GM15510 (cell line): Measurements from ENCODE around the gene IL31RA.

ENCODE experiments used
- POLR2A ChIP-seq: IDR thresholded peaks from 3 replicates; pipeline ENCODE4 v1.6.1; 2011; ENCODE audit warnings: borderline replicate concordance; ENCODE audit not compliant: insufficient read length; ENCODE audit errors: extremely low read depth

Gene IL31RA

DNA sequence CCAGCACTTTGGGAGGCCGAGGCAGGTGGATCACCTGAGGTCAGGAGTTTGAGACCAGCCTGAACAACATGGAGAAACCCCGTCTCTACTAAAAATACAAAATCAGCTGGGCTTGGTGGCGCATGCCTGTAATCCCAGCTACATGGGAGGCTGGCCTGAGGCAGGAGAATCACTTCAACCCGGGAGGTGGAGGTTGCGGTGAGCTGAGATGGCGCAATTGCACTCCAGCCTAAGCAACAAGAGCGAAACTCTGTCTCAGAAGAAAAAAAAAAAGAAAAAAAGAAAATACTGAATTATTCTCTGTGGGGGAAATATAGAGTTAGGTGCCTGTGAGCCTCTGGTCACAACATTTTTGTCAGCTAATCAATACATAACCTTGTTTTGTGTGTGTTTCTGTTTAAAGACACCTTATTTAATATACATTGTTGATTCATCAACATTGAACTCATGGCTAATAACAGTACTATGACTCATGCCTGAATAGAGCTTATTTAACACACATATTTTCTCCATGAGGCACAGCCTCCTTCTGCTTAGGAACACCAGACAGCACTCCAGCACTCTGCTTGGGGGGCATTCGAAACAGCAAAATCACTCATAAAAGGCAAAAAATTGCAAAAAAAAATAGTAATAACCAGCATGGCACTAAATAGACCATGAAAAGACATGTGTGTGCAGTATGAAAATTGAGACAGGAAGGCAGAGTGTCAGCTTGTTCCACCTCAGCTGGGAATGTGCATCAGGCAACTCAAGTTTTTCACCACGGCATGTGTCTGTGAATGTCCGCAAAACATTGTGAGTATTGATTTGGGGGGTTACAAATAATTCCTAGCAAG is at the start of gene IL31RA:
Gene IL31RA (plus strand): TSS at position 519 of the 836 bp plus-strand sequence. CDS start 214 bp downstream, at position 733.
- no peak for TF ChIP-seq POLR2A

DNA sequence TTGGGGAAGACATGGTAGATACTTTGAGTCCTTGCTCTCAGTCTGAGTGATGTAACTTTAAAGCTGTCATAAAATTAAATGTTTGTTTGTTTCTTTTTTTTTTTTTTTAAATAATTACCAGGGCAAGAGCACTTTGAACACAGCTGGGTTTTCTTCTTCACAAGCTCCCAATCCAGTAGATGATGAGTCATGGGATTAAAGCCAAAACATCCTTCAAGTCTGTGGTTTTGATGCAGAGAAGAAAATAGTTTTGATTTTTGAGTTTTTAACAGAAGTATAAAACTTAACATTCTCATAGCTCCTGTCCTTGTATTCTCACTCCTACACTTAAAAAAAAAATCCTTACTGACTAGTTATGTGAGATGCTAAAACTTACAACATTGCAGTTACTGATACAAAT is 34.8 kb upstream of the IL31RA start:
- TF ChIP-seq POLR2A = no peak

DNA sequence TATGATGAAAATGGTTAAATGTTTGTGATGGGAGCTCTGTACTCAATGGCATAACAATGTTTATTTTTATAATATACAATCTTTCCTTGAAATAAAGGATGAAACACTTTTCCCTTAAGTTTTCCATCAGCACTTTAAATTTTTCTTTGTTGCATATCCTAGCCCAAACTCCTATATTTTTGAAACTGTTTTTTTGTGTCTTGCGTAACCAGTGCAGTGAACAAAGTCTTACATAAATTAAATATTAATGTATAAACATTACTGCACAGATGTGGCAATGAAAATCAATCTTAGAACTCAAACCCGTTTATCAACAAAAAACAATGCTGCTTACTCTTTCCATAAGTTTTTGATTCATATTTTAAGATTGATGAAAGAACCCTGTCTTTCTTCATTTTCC is 34.1 kb upstream of the IL31RA start:
- TF ChIP-seq POLR2A = no peak

GRCh38 chr5:55820488-55820887 is 30.7 kb upstream of the IL31RA start:
- TF ChIP-seq POLR2A = no peak

DNA sequence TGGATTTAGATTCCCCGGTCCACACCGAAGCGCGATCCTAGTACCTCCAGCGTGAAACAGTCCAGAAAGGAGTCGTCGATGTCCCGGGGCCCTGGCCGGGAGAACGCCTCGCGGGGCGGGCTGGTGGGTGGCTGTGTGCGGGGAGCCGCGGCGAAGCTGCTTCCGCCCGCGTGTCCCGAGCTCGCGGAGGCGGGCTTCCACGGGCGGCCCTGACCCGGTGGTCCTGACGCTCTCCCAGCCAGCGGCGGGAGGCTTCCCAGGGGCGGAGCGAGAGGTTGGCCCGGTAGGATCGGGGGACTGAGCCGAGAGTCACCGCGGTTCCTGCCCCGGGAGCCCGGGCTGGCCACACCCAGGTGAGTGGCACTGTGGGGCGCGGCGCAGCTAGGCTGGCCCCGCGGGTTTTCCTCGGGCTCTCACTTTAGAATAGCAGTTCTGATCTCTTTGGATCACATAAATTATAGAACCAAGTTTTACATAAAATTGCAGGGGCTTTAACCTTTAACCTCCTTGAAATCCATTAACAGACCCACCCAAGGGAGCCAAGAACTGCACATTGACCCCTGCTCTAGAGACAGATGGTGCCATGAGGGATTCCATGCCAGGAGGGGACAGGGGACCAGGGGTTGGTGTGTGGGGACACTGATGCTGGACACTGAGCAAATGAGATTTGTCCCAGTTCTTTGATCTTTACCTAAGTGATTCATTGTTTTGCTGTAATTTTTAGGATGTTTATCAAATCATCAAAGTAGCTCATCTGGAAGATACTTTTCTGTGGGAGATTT is 29.2 kb upstream of the IL31RA start:
- no peak for TF ChIP-seq POLR2A

GRCh38 chr5:55823151-55823796 is 27.9 kb upstream of the IL31RA start:
- no peak for TF ChIP-seq POLR2A

GRCh38 chr5:55829956-55830355 is 21.2 kb upstream of the IL31RA start:
- no peak for TF ChIP-seq POLR2A

GRCh38 chr5:55832446-55832845 is 18.7 kb upstream of the IL31RA start:
- TF ChIP-seq POLR2A = no peak

- TF ChIP-seq POLR2A = no peak
Measured at GRCh38 chr5:55836191-55836590, 15.0 kb upstream of the IL31RA start.

- no peak for TF ChIP-seq POLR2A
Measured at GRCh38 chr5:55841976-55842375, 9.2 kb upstream of the IL31RA start.

DNA sequence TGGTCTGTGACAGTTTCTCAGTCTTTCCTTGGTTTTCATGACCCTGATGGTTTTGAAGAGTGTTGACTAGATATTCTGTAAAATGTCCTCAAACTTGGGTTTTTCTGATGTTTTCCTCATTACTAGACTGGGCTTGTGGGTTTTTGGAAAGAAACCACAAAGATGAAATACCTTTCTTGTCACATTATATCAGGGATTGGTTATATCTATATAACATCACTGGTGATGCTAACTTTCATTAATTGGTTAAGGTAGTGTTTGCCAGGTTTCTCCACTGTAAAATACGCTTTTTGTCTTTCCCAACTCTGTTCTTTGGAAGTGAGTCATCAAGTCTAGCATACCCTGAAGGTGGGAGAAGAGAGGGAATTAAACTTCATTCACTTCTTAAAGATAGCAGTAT is 3.3 kb upstream of the IL31RA start:
- no peak for TF ChIP-seq POLR2A

GRCh38 chr5:55848783-55849182 is 2.4 kb upstream of the IL31RA start:
- no peak for TF ChIP-seq POLR2A

GRCh38 chr5:55851675-55851979 is 470 bp downstream of the IL31RA start:
- no peak for TF ChIP-seq POLR2A

- TF ChIP-seq POLR2A = no peak
Measured at GRCh38 chr5:55852503-55852902, 1.3 kb downstream of the IL31RA start.

GRCh38 chr5:55853041-55853670 is 2.0 kb downstream of the IL31RA start:
- no peak for TF ChIP-seq POLR2A
